HG02973 (cell line): Measurements from ENCODE around the gene CARHSP1.
"Not testable (repeated sequence)": the region's sequence is repeated elsewhere in the genome, so short reads cannot be mapped to it uniquely, and the experiment has no call there.

ENCODE experiments used
- ATAC-seq: cut with Tn5 transposase; IDR thresholded peaks from one replicate; pipeline ENCODE4 v1.9.1; 2021; ENCODE audit warnings: moderate library complexity; ENCODE audit not compliant: unreplicated experiment

The CARHSP1 gene

GRCh38 chr16:8858994-8859912 lies 9.6 kb downstream of the CARHSP1 start:
- no peak for ATAC-seq

GRCh38 chr16:8855972-8856371 lies 12.8 kb downstream of the CARHSP1 start:
- no peak for ATAC-seq

GRCh38 chr16:8855051-8855786 lies 13.6 kb downstream of the CARHSP1 start:
- ATAC-seq, result no peak

GRCh38 chr16:8854298-8854948 lies 14.4 kb downstream of the CARHSP1 start:
- ATAC-seq, result no peak

GRCh38 chr16:8853611-8854010 lies 15.2 kb downstream of the CARHSP1 start:
- ATAC-seq, result no peak

- no peak for ATAC-seq
Observed at GRCh38 chr16:8853150-8853549, 15.7 kb downstream of the CARHSP1 start.

- no peak for ATAC-seq
Observed at GRCh38 chr16:8852534-8852933, 16.3 kb downstream of the CARHSP1 start.

- no peak for ATAC-seq
Observed at GRCh38 chr16:8851761-8852403, 16.9 kb downstream of the CARHSP1 start.

- no peak for ATAC-seq
Observed at GRCh38 chr16:8850279-8850885, 18.4 kb downstream of the CARHSP1 start.

- ATAC-seq, result no peak
Observed at GRCh38 chr16:8849411-8850011, 19.3 kb downstream of the CARHSP1 start.

GRCh38 chr16:8848939-8849391 lies 19.8 kb downstream of the CARHSP1 start:
- ATAC-seq, result no peak

- no peak for ATAC-seq
Observed at GRCh38 chr16:8848231-8848938, 20.4 kb downstream of the CARHSP1 start.

- no peak for ATAC-seq
Observed at GRCh38 chr16:8847623-8848022, 21.2 kb downstream of the CARHSP1 start.

- ATAC-seq, result no peak
Observed at GRCh38 chr16:8847145-8847544, 21.7 kb downstream of the CARHSP1 start.

GRCh38 chr16:8846401-8846932 lies 22.3 kb downstream of the CARHSP1 start:
- ATAC-seq, result no peak

- no peak for ATAC-seq
Observed at GRCh38 chr16:8845699-8846298, 23.0 kb downstream of the CARHSP1 start.

GRCh38 chr16:8843296-8843695 lies 25.5 kb downstream of the CARHSP1 start:
- ATAC-seq, result not testable (repeated sequence)

GRCh38 chr16:8842016-8842415 lies 26.8 kb downstream of the CARHSP1 start:
- ATAC-seq, result not testable (repeated sequence)

GRCh38 chr16:8837594-8837993 lies 31.2 kb downstream of the CARHSP1 start:
- ATAC-seq, result not testable (repeated sequence)
